Epithelial cell of proximal tubule (primary cell): ENCODE data around the gene GPR26. TPM values are rescaled to one million over a fixed set of nuclear protein-coding genes. Genes with fewer than 3 reads are reported as not detected.

Experiments
- DNase-seq: peaks from one replicate; pipeline ENCODE4 v3.0.0-alpha.2; 2011; ENCODE audit warnings: low read depth
- H3K4me3 ChIP-seq: 2 replicates; pipeline ENCODE4 v1.5.1; 2011; ENCODE audit warnings: low read depth, mild to moderate bottlenecking, low read length
- CTCF ChIP-seq: conservative IDR thresholded peaks from 2 replicates; pipeline ENCODE4 v1.5.1; 2012; ENCODE audit warnings: low read depth, mild to moderate bottlenecking, low read length
- total RNA-seq: library from RNA; depleted of rRNA; stranded (reverse); fragments of >200 nt; gene quantifications from 2 replicates; pipeline ENCODE4 v1.2.3, GENCODE V29; 2015

The GPR26 gene
- total RNA-seq, 1 donor from 2014 or later = not detected

- no peak overlapping the region for H3K4me3 ChIP-seq
- no peak for TF ChIP-seq CTCF
- no peak for DNase-seq
These were observed 29.4 kb upstream of the GPR26 start for GRCh38 chr10:123636598-123637325.

- no peak for TF ChIP-seq CTCF
- H3K4me3 ChIP-seq = no peak overlapping the region
- no peak for DNase-seq
These were observed 28.8 kb upstream of the GPR26 start for GRCh38 chr10:123637326-123637880.

GRCh38 chr10:123639131-123639530 is 27.0 kb upstream of the GPR26 start:
- H3K4me3 ChIP-seq = no peak overlapping the region
- no peak for DNase-seq
- no peak for TF ChIP-seq CTCF

- no peak for TF ChIP-seq CTCF
- no peak for DNase-seq
- no peak overlapping the region for H3K4me3 ChIP-seq
These were observed 26.1 kb upstream of the GPR26 start for GRCh38 chr10:123640016-123640535.

GRCh38 chr10:123642293-123642692 is 23.9 kb upstream of the GPR26 start:
- no peak overlapping the region for H3K4me3 ChIP-seq
- TF ChIP-seq CTCF = no peak
- no peak for DNase-seq

- DNase-seq = no peak
- TF ChIP-seq CTCF = peak; percentile 21
- H3K4me3 ChIP-seq = no peak overlapping the region
These were observed 23.5 kb upstream of the GPR26 start for GRCh38 chr10:123642697-123643096.
